Activated CD4-positive, CD25-positive, alpha-beta regulatory T cell treated with anti-CD3 and anti-CD28 coated beads, Interleukin-2, amount 50 U/mL, for 72 hours (primary cell): ENCODE data around the gene GABARAP.

ENCODE experiments used
- DNase-seq: peaks from one replicate; pipeline ENCODE4 v3.0.0; 2021

Gene GABARAP

GRCh38 chr17:7239091-7240027 lies 2.9 kb downstream of the GABARAP start, which contains the start of gene PHF23:
Gene PHF23, minus strand, starts transcription at chr17:7239457. Its CDS starts 178 bp downstream, at chr17:7239279.
- DNase-seq, result peak; percentile 94

GRCh38 chr17:7238420-7239090 lies 3.7 kb downstream of the GABARAP start:
- no peak for DNase-seq

GRCh38 chr17:7237761-7238419 lies 4.4 kb downstream of the GABARAP start:
- peak; percentile 73 for DNase-seq

- no peak for DNase-seq
Measured at GRCh38 chr17:7237266-7237760, 4.9 kb downstream of the GABARAP start.

- no peak for DNase-seq
Measured at GRCh38 chr17:7236808-7237207, 5.4 kb downstream of the GABARAP start.

GRCh38 chr17:7235693-7236665 lies 6.3 kb downstream of the GABARAP start:
- no peak for DNase-seq

GRCh38 chr17:7234083-7234951 lies 7.9 kb downstream of the GABARAP start, which contains the start of gene DVL2:
Gene DVL2, minus strand, starts transcription at chr17:7234517. Its CDS starts 255 bp downstream, at chr17:7234262.
- peak; percentile 93 for DNase-seq

GRCh38 chr17:7233701-7234082 lies 8.6 kb downstream of the GABARAP start:
- DNase-seq, result no peak

- no peak for DNase-seq
Measured at GRCh38 chr17:7232114-7232513, 10.1 kb downstream of the GABARAP start.

GRCh38 chr17:7229504-7229903 lies 12.7 kb downstream of the GABARAP start:
- DNase-seq, result no peak

GRCh38 chr17:7228920-7229319 lies 13.3 kb downstream of the GABARAP start:
- no peak for DNase-seq

- no peak for DNase-seq
Measured at GRCh38 chr17:7226721-7227710, 15.2 kb downstream of the GABARAP start.

- no peak for DNase-seq
Measured at GRCh38 chr17:7225711-7226331, 16.4 kb downstream of the GABARAP start.

GRCh38 chr17:7224661-7225111 lies 17.6 kb downstream of the GABARAP start:
- no peak for DNase-seq

- DNase-seq, result no peak
Measured at GRCh38 chr17:7224110-7224509, 18.1 kb downstream of the GABARAP start.

- no peak for DNase-seq
Measured at GRCh38 chr17:7223375-7223774, 18.9 kb downstream of the GABARAP start.

- no peak for DNase-seq
Measured at GRCh38 chr17:7222972-7223292, 19.3 kb downstream of the GABARAP start.

GRCh38 chr17:7222093-7222971 lies 19.9 kb downstream of the GABARAP start:
- DNase-seq, result no peak
